Endodermal cell (in vitro differentiated cells): ENCODE results near the gene ANKS1B. TPM values are rescaled to one million over a fixed set of nuclear protein-coding genes. Genes with fewer than 3 reads are reported as not detected.

Experiments used
- DNase-seq: peaks from one replicate; pipeline ENCODE4 v3.0.0-alpha.2; 2017
- H3K27ac ChIP-seq: 2 replicates; pipeline ENCODE4 v1.5.1; 2013; ENCODE audit warnings: mild to moderate bottlenecking, low read depth, low read length, moderate library complexity
- H3K27me3 ChIP-seq: 2 replicates; pipeline ENCODE4 v1.6.1; 2013; ENCODE audit warnings: mild to moderate bottlenecking, low read length, moderate library complexity; ENCODE audit not compliant: insufficient read depth, control insufficient read depth, poor library complexity, severe bottlenecking
- H3K36me3 ChIP-seq: 2 replicates; pipeline ENCODE4 v1.7.0; 2013; ENCODE audit warnings: mild to moderate bottlenecking, low read length, moderate library complexity; ENCODE audit not compliant: control insufficient read depth, insufficient read depth
- H3K4me1 ChIP-seq: one replicate; pipeline ENCODE4 v1.7.0; 2013; ENCODE audit warnings: low read length; ENCODE audit not compliant: control insufficient read depth, insufficient read depth
- H3K4me3 ChIP-seq: 2 replicates; pipeline ENCODE4 v1.5.1; 2013; ENCODE audit warnings: mild to moderate bottlenecking, low read length, moderate library complexity
- H3K9ac ChIP-seq: 2 replicates; pipeline ENCODE4 v1.6.1; 2013; ENCODE audit warnings: mild to moderate bottlenecking, low read length, moderate library complexity; ENCODE audit not compliant: poor library complexity, severe bottlenecking; ENCODE audit errors: extremely low read depth
- H3K9me3 ChIP-seq: 2 replicates; pipeline ENCODE4 v1.6.1; 2013; ENCODE audit warnings: mild to moderate bottlenecking, low read length, moderate library complexity; ENCODE audit not compliant: control insufficient read depth
- H3K27ac Mint-ChIP-seq: 2 replicates; pipeline ENCODE4 v1.8.0; 2020; ENCODE audit warnings: mixed read lengths
- H3K27me3 Mint-ChIP-seq: 2 replicates; pipeline ENCODE4 v1.8.0; 2021; ENCODE audit warnings: mild to moderate bottlenecking, mixed read lengths; ENCODE audit not compliant: insufficient read depth
- H3K36me3 Mint-ChIP-seq: 2 replicates; pipeline ENCODE4 v1.8.0; 2020; ENCODE audit warnings: low read depth, mixed read lengths
- H3K4me1 Mint-ChIP-seq: 2 replicates; pipeline ENCODE4 v1.8.0; 2020; ENCODE audit warnings: mixed read lengths
- H3K4me3 Mint-ChIP-seq: 2 replicates; pipeline ENCODE4 v1.8.0; 2020; ENCODE audit warnings: mild to moderate bottlenecking, moderate library complexity, mixed read lengths
- H3K9me3 Mint-ChIP-seq: 2 replicates; pipeline ENCODE4 v1.8.0; 2020; ENCODE audit warnings: mild to moderate bottlenecking, mixed read lengths
- CTCF ChIP-seq: fragments of 200-600 bp; sonication (generic); conservative IDR thresholded peaks from 2 replicates; pipeline ENCODE4 v1.5.0; 2021; ENCODE audit warnings: antibody characterized with exemption, mild to moderate bottlenecking
- WGBS, 2 experiments: methylation state at CpG; one replicate each; pipeline versions ENCODE4 v1.1.5 to v1.1.7; 2013; ENCODE audit warnings: missing lambda C conversion rate in 2 of 2, mixed read lengths in 1 of 2; ENCODE audit not compliant: insufficient coverage in 1 of 2, insufficient read length in 1 of 2; 5-methylcytosine and 5-hydroxymethylcytosine counted together
- total RNA-seq, 2 donors: library from RNA; stranded (reverse); fragmentation: NEBNext Ultra II Directional in 1 of 2; extraction: Animal tissue kit (Norgen Biotek cat#: 25700) in 1 of 2; gene quantifications; 2 replicates in 1 of 2; 3 replicates in 1 of 2; pipeline ENCODE4 v1.2.1, GENCODE V29; 2021

The ANKS1B gene
- total RNA-seq, 2 donors from 2014 or later, result 28.5 to 65.8 TPM

DNA sequence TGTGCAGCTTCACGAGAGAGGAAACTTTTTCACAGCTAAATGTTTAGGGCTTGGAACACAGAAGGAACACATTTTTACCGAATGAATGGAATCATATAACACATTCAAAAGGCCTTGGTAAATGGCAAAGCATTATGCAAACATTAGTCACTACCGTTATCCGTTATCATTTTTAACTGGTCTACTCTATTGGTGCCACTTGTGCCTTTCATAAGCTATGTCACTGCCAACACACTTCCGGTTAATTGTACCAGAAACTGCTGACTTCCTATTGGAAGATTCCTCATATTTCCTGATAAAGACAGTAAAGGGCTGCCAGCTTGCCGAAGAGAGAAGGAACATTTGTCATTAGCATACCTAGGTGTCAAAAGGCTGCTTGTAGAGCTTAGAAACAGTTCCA, 1170.5 kb downstream of the ANKS1B start:
- Histone ChIP-seq H3K4me1 (no peaks in the 10 kb centered on the region), H3K9me3 (no peaks in the 10 kb centered on the region), H3K9ac (no peak overlapping the region), H3K27me3 (no peaks in the 10 kb centered on the region), H3K4me3 (no peak overlapping the region), H3K27ac (no peak overlapping the region), H3K36me3 (peaks cover 27% of the 10 kb centered on the region)
- Mint-ChIP-seq H3K27ac (no peak overlapping the region), H3K4me1 (peaks cover 10% of the 10 kb centered on the region), H3K4me3 (no peak overlapping the region), H3K36me3 (peaks cover 31% of the 10 kb centered on the region), H3K9me3 (no peaks in the 10 kb centered on the region), H3K27me3 (no peaks in the 10 kb centered on the region)
- 92 to 99% methylated on average over 6 of the region's 6 CpGs for WGBS, 2 experiments
- DNase-seq, result no peak
- no peak for TF ChIP-seq CTCF

GRCh38 chr12:98812225-98812624, 1172.5 kb downstream of the ANKS1B start:
- no peak overlapping the region for H3K4me3 Mint-ChIP-seq

GRCh38 chr12:98808243-98808875, 1176.4 kb downstream of the ANKS1B start:
- no peaks in the 10 kb centered on the region for H3K9me3 ChIP-seq
- WGBS, 2 experiments, result 77 to 82% methylated on average over 5 to 6 of the region's 6 CpGs
- no peak overlapping the region for H3K27ac Mint-ChIP-seq
- H3K4me3 Mint-ChIP-seq, result no peak overlapping the region
- H3K4me3 ChIP-seq, result no peak overlapping the region
- H3K27me3 Mint-ChIP-seq, result no peaks in the 10 kb centered on the region
- H3K4me1 ChIP-seq, result no peaks in the 10 kb centered on the region
- H3K4me1 Mint-ChIP-seq, result peaks cover 17% of the 10 kb centered on the region
- no peaks in the 10 kb centered on the region for H3K27me3 ChIP-seq
- peaks cover 16% of the 10 kb centered on the region for H3K36me3 Mint-ChIP-seq
- no peak overlapping the region for H3K27ac ChIP-seq
- TF ChIP-seq CTCF, result no peak
- peak; percentile 48 for DNase-seq
- H3K9ac ChIP-seq, result no peak overlapping the region
- no peaks in the 10 kb centered on the region for H3K9me3 Mint-ChIP-seq
- H3K36me3 ChIP-seq, result peaks cover 21% of the 10 kb centered on the region

More at GRCh38 chr12:98812225-98812624, 1172.5 kb downstream of the ANKS1B start:
- Histone ChIP-seq H3K4me1 (no peaks in the 10 kb centered on the region), H3K9ac (no peak overlapping the region), H3K9me3 (no peaks in the 10 kb centered on the region), H3K27ac (no peak overlapping the region), H3K4me3 (no peak overlapping the region), H3K27me3 (no peaks in the 10 kb centered on the region), H3K36me3 (peaks cover 17% of the 10 kb centered on the region)
- no peaks in the 10 kb centered on the region for H3K27me3 Mint-ChIP-seq
- no peaks in the 10 kb centered on the region for H3K9me3 Mint-ChIP-seq
- H3K4me1 Mint-ChIP-seq, result peaks cover 14% of the 10 kb centered on the region
- peaks cover 31% of the 10 kb centered on the region for H3K36me3 Mint-ChIP-seq
- 93 to 94% methylated on average over 7 of the region's 7 CpGs for WGBS, 2 experiments
- no peak for DNase-seq
- no peak for TF ChIP-seq CTCF
- H3K27ac Mint-ChIP-seq, result no peak overlapping the region
